Measurements from ENCODE around the gene NPY4R2.
"Not testable (repeated sequence)": the region's sequence is repeated elsewhere in the genome, so short reads cannot be mapped to it uniquely, and the experiment has no call there.

The NPY4R2 gene

GRCh38 chr10:47932824-47933223 lies 14.4 kb downstream of the NPY4R2 start:
- DNase-seq: not testable (repeated sequence)

GRCh38 chr10:47933462-47933861 lies 15.0 kb downstream of the NPY4R2 start:
- not testable (repeated sequence) for DNase-seq

- DNase-seq: not testable (repeated sequence)
Observed at GRCh38 chr10:47936772-47937228, 18.3 kb downstream of the NPY4R2 start.

- not testable (repeated sequence) for DNase-seq
Observed at GRCh38 chr10:47937634-47938033, 19.2 kb downstream of the NPY4R2 start.

- not testable (repeated sequence) for DNase-seq
Observed at GRCh38 chr10:47940821-47941220, 22.4 kb downstream of the NPY4R2 start.

GRCh38 chr10:47941379-47941778 lies 22.9 kb downstream of the NPY4R2 start:
- DNase-seq: not testable (repeated sequence)

GRCh38 chr10:47942351-47943019 lies 24.0 kb downstream of the NPY4R2 start:
- DNase-seq: not testable (repeated sequence)

GRCh38 chr10:47943328-47943727 lies 24.9 kb downstream of the NPY4R2 start:
- not testable (repeated sequence) for DNase-seq

GRCh38 chr10:47947424-47947823 lies 29.0 kb downstream of the NPY4R2 start:
- not testable (repeated sequence) for DNase-seq

GRCh38 chr10:47957158-47957557 lies 38.7 kb downstream of the NPY4R2 start:
- not testable (repeated sequence) for DNase-seq

- not testable (repeated sequence) for DNase-seq
Observed at GRCh38 chr10:47959677-47960076, 41.2 kb downstream of the NPY4R2 start.

- DNase-seq: not testable (repeated sequence)
Observed at GRCh38 chr10:47960699-47961098, 42.2 kb downstream of the NPY4R2 start.

GRCh38 chr10:47962785-47963184 lies 44.3 kb downstream of the NPY4R2 start:
- DNase-seq: not testable (repeated sequence)

GRCh38 chr10:47964280-47965063 lies 46.0 kb downstream of the NPY4R2 start:
- DNase-seq: not testable (repeated sequence)

- DNase-seq: not testable (repeated sequence)
Observed at GRCh38 chr10:47968988-47969387, 50.5 kb downstream of the NPY4R2 start.

GRCh38 chr10:47970047-47970446 lies 51.6 kb downstream of the NPY4R2 start:
- not testable (repeated sequence) for DNase-seq

- DNase-seq: not testable (repeated sequence)
Observed at GRCh38 chr10:47971598-47971997, 53.1 kb downstream of the NPY4R2 start.

GRCh38 chr10:47972077-47972476 lies 53.6 kb downstream of the NPY4R2 start:
- not testable (repeated sequence) for DNase-seq
